Ureter (tissue), 1 donor: ENCODE data around the gene GDAP2. TPM values are rescaled to one million over a fixed set of nuclear protein-coding genes. Genes with fewer than 3 reads are reported as not detected.
A peak's percentile ranks its signal among the peaks of the same experiment; 100 is the strongest.

Experiments
- DNase-seq: peaks from one replicate; pipeline ENCODE4 v3.0.0-alpha.2; 2020; ENCODE audit warnings: low spot score
- total RNA-seq: library from RNA; stranded (reverse); gene quantifications from one replicate; pipeline ENCODE4 v1.2.4, GENCODE V29; 2023
- donor health status: DM: yes; HTN: yes; CAD: no.

Gene GDAP2
- total RNA-seq, 1 donor from 2014 or later: 37.7 TPM

DNA sequence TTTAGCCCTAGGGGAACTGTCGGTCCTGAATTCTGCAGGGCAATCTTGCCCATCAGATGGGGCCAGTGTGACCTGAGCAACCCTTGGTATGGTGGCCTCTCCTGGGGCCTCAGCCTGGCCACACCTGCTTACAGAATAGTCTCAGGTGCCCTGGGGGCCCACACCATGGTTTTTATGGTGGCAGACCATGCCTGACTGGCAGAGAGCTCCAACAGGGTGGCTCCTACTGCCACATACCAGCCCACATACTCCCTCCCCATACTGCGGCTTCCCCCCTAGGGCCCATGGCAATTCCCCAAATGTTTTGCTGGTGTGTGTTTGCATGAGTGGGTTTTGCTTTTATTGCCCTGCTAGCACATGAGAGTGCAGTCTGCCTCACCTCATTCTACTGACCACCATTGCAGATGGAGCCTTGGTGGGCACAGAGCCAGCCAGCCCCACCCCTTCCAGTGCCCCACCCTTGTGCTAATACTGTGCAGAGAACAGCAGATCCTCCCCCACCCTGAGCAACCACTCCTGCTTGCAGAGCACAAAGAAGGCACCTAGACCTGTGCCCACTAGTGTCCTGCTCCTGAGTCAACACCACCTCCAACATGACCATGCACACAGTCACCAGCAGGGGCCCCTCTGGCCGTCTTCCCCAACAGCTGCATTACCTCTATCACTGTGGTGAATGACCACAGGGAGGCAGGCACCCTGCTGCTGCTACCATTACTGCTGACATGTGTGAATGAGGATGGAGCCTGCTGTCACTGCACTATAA is 86.8 kb downstream of the GDAP2 start:
- DNase-seq: no peak

DNA sequence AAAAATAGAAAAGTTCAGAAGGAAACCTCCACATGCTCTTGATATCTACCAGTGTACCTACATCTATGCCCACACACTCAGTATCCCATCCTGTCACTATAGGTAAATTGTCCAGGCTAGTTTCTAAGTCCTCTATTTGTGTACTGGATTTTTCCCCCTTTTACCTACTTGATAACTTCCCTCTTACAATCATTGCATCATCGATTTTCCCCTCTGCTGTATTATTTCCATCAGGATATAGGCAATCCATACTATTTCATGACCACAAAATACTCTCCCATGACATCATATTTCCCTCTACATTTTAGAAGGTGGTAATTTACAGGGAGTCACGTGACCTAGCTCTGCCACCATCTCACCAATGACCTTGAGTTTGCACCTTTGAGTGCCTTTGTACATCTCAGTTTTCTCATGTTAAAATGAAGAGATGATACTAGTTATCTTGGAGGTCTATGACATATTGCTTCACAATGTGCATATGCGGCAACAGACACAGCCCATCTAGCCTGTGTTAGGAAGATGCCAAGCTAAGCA is 88.2 kb downstream of the GDAP2 start:
- no peak for DNase-seq

GRCh38 chr1:117838911-117839310 is 90.5 kb downstream of the GDAP2 start:
- DNase-seq: no peak

- DNase-seq: no peak
These were observed 93.4 kb downstream of the GDAP2 start for GRCh38 chr1:117836069-117836468.

GRCh38 chr1:117834416-117834815 is 95.0 kb downstream of the GDAP2 start:
- DNase-seq: no peak

DNA sequence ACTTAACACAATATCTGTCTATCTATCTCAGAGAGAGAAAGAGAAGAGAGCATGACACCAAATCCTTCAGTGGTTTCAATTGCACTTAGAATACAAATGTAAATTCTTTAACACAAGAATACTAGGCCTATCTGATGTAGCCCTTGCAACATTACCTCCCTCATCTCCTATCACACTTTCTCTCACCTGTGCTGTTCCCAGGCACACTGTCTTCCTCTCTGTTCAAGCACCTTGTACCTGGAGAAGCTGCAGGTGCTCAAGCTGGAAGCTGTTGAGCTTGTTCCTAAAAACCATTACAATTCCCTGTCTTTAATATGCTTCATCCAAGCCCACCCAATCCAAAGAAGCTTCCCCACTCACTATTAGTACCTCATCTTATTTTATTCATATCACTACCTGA is 97.0 kb downstream of the GDAP2 start:
- DNase-seq: no peak

DNA sequence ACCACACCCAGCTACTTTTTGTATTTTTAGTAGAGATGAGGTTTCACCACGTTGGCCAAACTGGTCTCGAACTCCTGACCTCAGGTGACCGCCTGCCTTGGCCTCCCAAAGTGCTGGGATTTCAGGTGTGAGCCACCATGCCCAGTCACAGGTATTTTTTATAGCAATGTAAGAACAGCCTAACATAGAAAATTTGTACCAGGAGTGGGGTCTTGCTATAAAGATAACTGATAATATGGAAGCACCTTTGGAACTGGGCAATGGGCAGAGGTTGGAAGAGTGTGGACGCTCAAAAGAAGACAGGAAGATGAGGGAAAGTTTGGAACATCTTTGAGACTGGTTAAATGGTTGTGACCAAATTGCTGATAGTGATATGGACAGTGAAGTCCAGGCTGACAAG is 99.2 kb downstream of the GDAP2 start:
- DNase-seq: no peak

DNA sequence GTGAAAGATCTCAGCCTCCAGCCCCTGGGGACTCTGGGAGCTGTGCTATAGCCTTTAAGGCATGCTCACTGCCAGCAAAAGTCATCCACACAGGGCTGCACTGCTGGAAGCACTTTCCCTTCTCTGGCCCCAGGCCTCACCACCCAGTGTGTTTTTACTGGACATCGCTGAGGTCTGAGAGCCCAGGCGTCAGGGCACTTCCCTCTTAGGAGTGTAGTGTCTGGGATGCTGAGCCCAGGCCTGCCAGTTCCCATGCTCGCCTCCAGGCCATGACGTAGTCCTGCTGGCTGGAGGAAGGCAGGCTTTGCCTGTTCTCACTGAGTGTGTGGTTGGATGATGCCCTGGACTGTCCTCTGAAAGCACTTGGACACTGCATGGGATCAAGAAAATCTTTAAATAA is 101.2 kb downstream of the GDAP2 start:
- DNase-seq: peak; percentile 64

DNA sequence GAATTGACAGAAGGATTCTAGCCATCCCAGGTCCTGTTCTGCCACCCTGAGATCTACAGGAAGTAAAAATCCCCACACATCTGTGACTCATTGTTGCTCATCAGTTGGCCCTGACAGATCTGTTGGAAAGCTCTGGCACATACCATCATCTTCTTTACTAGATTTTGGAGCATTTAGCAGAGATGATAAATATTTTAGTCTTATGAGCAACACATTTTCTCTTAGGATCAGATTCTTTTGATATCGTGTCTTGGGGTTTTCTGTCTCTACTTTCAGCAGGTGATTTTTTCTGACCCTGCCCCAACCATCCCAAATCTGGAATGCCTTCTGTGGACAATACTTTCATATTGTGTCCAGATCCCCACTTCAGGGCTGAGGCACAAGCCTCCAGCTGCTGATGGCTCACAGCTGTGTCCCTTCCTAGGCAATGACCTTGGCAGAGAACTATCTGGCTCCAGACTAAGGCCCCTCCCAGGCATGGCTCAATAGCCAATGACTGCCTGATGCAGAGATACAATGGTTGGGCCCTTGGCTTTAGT is 102.8 kb downstream of the GDAP2 start:
- peak; percentile 65 for DNase-seq

- DNase-seq: no peak
These were observed 103.3 kb downstream of the GDAP2 start for GRCh38 chr1:117826119-117826518.

DNA sequence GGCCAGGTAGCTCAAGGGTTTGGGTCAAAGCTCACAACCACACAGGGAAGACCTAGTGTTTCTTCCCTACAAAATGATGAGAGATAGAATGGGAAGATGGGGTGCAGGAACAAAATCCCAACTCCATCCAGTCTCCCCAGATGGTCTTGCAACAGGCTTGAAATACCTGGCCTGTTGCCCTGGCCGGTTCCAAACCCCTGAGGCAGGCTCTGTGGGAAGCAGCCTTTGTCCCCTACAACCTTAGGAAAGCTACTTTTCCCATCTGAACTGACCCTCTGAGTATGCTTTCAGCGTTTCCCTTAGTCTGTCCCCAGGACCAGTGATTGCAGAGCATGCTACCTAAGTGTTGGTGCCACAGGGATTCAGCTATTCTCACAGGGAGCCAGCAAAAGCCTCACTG is 104.0 kb downstream of the GDAP2 start:
- no peak for DNase-seq

GRCh38 chr1:117824616-117825015 is 104.8 kb downstream of the GDAP2 start:
- no peak for DNase-seq

- no peak for DNase-seq
These were observed 107.5 kb downstream of the GDAP2 start for GRCh38 chr1:117821774-117822482.

DNA sequence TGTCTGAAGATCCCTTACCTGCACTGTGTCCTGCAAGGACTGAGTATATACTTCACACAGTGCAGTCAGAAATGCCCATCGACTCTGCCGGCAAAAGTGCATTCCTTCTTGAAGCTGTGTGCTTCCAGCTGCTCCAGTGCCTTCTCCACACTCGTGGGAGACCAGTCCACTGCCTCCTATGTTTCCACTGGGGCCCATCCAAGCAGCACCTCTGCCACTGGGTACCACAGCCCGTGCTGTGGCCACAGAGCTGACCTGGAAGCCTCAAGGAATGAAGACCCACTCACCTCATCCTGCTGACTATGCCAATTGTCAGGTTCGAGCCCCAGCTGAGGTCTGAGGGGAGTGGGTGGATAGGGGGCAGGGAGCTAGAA is 108.1 kb downstream of the GDAP2 start:
- no peak for DNase-seq

GRCh38 chr1:117820694-117821381 is 108.6 kb downstream of the GDAP2 start:
- DNase-seq: no peak

GRCh38 chr1:117820096-117820495 is 109.3 kb downstream of the GDAP2 start:
- DNase-seq: no peak

DNA sequence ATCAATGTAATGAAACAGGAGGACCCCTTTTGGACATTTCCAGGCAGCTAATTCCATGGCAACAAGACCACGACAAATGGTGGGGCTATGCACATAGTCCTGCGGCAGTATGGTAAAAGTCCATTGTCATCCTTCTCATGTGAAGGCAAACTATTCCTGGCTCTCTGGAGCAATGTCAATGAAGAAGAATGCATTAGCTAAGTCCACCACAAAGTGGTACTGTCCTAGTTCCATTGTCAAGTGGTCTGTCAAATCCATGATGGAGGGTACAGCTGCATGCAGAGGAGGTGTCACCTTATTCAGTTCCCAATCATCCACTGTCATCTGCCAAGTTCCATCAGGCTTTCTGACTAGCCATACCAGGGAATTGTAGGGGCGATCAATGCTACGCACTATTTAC is 110.1 kb downstream of the GDAP2 start:
- DNase-seq: no peak

- no peak for DNase-seq
These were observed 111.0 kb downstream of the GDAP2 start for GRCh38 chr1:117818456-117818855.

DNA sequence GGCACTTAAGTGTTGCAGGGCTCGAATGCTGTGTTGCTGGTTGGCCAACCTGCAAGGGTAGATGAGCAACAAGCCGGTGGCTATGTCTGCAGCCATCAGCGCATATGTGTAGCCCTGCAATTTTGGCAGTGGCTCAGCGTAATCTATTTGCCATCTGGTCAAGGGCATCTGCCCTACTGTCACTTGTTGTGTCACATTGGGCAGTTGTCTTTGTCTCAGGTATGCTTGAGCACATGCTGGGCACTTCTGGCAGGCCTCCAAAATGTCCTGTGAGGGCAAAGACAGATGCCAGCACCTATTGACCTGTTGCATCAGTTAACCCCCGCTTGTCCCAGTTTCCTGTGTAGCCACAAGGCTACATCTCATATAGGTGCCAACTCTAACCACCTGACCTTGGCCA is 111.8 kb downstream of the GDAP2 start:
- DNase-seq: no peak

- DNase-seq: no peak
These were observed 113.5 kb downstream of the GDAP2 start for GRCh38 chr1:117815926-117816325.

GRCh38 chr1:117814856-117815797 is 114.3 kb downstream of the GDAP2 start:
- no peak for DNase-seq
